Skeletal muscle tissue (tissue), 4 donors: ENCODE measurements around the gene SRPX. TPM values are rescaled to one million over a fixed set of nuclear protein-coding genes. Genes with fewer than 3 reads are reported as not detected.

Source experiments
- H3K27ac ChIP-seq: one replicate; pipeline ENCODE4 v1.7.0; 2013; ENCODE audit warnings: mild to moderate bottlenecking, low read depth, low read length, inconsistent platforms
- H3K27me3 ChIP-seq, 3 donors: one replicate each; pipeline ENCODE4 v1.7.0; 2013; ENCODE audit warnings: low read length in 3 of 3; ENCODE audit not compliant: control insufficient read depth in 3 of 3, insufficient read depth in 3 of 3
- H3K36me3 ChIP-seq, 3 donors: one replicate each; pipeline ENCODE4 v1.7.0; 2013; ENCODE audit warnings: low read length in 3 of 3; ENCODE audit not compliant: control insufficient read depth in 3 of 3, insufficient read depth in 3 of 3
- H3K4me1 ChIP-seq, 3 donors: one replicate each; pipeline ENCODE4 v1.7.0; 2013; ENCODE audit warnings: low read length in 3 of 3, mild to moderate bottlenecking in 3 of 3; ENCODE audit not compliant: control insufficient read depth in 3 of 3, insufficient read depth in 3 of 3
- H3K4me3 ChIP-seq, 3 donors: one replicate each; pipeline ENCODE4 v1.7.0; 2013; ENCODE audit warnings: low read length in 3 of 3
- H3K9ac ChIP-seq, 3 donors: one replicate each; pipeline ENCODE4 v1.7.0; 2013; ENCODE audit warnings: low read length in 3 of 3, mild to moderate bottlenecking in 3 of 3, moderate library complexity in 2 of 3, low read depth in 1 of 3
- H3K9me3 ChIP-seq, 3 donors: one replicate each; pipeline ENCODE4 v1.7.0; 2013; ENCODE audit warnings: low read length in 3 of 3; ENCODE audit not compliant: control insufficient read depth in 3 of 3
- total RNA-seq: library from RNA; depleted of rRNA; stranded (reverse); fragments of >200 nt; gene quantifications from one replicate; pipeline ENCODE4 v1.2.3, GENCODE V29; 2014
- donor health status: Osteomylitis.

SRPX gene, protein sequence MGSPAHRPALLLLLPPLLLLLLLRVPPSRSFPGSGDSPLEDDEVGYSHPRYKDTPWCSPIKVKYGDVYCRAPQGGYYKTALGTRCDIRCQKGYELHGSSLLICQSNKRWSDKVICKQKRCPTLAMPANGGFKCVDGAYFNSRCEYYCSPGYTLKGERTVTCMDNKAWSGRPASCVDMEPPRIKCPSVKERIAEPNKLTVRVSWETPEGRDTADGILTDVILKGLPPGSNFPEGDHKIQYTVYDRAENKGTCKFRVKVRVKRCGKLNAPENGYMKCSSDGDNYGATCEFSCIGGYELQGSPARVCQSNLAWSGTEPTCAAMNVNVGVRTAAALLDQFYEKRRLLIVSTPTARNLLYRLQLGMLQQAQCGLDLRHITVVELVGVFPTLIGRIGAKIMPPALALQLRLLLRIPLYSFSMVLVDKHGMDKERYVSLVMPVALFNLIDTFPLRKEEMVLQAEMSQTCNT
- total RNA-seq = 39.7 TPM

DNA sequence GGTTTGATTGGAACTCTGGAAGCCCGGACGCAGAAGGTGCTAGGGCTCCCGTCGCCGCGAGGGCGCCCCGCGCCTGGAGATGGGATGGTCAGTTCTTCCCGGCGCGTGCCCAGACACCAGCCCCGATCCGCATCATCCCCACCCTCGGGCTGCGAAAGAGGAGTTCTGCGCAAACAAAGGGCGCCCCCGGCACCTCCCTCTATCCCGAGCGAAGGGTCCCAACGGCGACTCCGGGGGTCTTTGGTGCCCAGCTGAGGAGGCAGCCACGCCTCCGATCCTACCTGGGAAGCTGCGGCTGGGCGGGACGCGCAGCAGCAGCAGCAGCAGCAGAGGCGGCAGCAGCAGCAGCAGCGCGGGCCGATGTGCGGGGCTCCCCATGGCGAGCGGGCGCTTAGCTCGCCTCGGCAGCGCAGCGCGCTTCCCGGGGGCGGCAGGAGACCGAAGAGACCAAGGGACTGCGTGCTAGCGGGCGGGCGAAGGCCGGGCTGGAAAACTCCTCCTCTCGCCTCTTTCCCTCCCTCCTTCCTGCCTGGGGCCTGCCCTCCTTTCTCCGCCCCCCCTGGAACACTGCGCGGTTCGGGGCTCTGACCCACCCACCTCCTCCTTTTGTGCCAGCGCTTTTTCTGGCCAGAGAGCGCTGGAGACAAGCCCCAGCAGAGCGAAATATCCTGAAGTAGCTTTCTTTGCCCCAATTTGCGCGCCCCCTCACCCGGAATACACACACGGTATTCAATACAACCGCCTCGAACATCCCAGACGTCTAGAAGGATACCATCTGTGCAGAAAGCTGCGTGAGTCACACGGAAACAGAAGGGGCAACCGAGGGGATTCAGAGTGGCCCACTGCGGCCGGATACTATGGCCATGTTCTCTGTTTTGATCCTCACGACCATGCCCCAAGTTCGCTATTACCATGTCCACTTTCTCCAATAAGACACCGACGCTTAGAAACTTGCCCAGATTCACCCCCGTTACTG is at the start of gene SRPX:
Gene SRPX (minus strand): TSS at position 457 of the 976 bp plus-strand sequence. CDS start 79 bp downstream, at position 378.
- peak within 1 kb of the TSS; percentile 33 to 45 (median 40) for H3K9ac ChIP-seq
- H3K4me3 ChIP-seq = peak within 1 kb of the TSS; percentile 54 to 63 (median 56)
- H3K27ac ChIP-seq = no peak within 1 kb of the TSS
- H3K36me3 ChIP-seq = no peaks in the 10 kb centered on the region
- H3K27me3 ChIP-seq = peaks cover 0 to 40% (median 11%) of the 10 kb centered on the region in 3 donors
- H3K4me1 ChIP-seq = peaks cover 0 to 6% (median 4%) of the 10 kb centered on the region in 3 donors
- H3K9me3 ChIP-seq = no peaks in the 10 kb centered on the region

DNA sequence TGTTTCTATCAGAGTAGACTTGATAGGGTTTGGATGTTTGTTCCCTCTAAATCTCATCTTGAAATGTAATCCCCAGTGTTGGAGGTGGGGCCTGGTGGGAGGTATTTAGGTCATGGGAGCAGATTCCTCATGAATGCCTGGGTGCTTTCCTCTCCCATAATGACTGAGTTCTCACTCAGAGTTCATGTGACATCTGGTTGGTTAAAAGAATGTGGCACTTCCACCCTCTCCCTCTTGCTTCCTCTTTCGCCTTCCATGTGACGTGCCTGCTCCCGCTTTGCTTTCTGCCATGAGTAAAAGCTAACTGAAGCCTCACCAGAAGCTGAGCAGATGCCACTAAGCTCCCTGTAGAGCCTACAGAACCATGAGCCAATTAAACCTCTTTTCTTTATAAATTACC is 47.3 kb upstream of the SRPX start:
- H3K9ac ChIP-seq = no peak overlapping the region
- no peaks in the 10 kb centered on the region for H3K36me3 ChIP-seq
- H3K9me3 ChIP-seq = no peaks in the 10 kb centered on the region

DNA sequence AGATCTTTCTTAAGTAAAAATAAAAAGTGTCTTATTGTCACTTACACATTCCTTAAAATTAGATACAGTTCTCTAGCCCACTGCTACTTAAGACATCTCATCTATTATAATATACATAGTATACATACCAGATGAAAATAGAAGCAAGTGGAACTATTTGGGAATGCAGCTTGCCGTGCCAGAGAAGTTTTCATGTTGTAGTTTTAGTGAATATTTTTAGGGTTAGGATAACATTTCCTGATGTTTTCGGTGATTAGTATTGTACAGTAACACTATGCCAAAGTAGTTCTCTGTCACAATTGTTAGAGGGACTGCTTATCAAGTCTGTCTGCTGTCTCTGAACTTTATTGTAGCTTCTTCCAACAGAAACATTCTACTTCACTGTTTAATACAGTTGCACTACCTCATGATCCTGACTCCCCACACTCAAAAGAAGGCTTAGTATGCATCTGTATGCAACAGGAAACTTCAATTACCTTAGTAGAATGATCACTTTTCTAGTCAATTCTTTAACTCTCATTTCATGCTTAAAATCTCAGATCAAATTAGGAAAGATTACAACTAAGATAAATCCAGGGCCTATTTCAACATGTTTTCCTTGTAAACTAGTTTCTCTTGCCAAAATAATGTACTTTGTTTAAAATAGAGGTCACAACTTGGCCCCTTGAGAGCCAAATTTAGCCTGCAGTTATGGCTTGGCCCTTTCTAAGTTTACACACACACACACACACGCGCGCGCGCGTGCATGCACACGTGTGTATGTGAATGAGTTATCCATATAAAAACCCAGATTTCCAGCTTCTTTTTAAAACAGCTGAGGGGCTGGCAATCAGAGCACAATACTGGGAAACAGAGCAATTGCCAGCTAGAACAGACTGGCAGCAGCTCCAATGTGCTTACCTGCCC is 42.3 kb upstream of the SRPX start:
- no peaks in the 10 kb centered on the region for H3K4me1 ChIP-seq
- no peaks in the 10 kb centered on the region for H3K27me3 ChIP-seq
- H3K9me3 ChIP-seq = no peaks in the 10 kb centered on the region
- no peak overlapping the region for H3K9ac ChIP-seq
- no peak overlapping the region for H3K4me3 ChIP-seq
- H3K36me3 ChIP-seq = no peaks in the 10 kb centered on the region
- no peak overlapping the region for H3K27ac ChIP-seq

More for the DNA sequence above, 47.3 kb upstream of the SRPX start:
- H3K4me1 ChIP-seq = no peaks in the 10 kb centered on the region
- H3K27ac ChIP-seq = no peak overlapping the region
- no peak overlapping the region for H3K4me3 ChIP-seq
- no peaks in the 10 kb centered on the region for H3K27me3 ChIP-seq

DNA sequence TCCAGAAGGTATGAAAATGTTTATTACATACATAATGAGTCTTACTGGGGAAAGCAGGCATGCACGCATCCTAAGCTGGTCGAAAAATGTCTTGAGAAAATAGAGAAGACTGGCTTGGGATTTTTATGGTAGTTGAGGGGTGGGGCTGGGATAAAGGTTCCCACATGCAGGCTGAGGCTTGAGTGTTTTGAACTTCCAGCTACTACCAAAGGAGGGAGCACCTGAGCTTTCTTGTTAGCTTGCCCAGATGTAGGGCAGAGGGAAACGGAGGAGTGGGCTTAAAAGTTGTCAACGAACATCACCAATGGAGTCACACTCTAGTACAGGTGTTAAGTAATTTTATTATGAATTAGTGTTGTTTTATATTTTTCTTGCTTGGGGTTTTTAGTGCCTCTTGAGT is 39.6 kb upstream of the SRPX start:
- Histone ChIP-seq H3K9ac (no peak overlapping the region), H3K27me3 (no peaks in the 10 kb centered on the region), H3K27ac (no peak overlapping the region), H3K9me3 (no peaks in the 10 kb centered on the region), H3K4me3 (no peak overlapping the region), H3K36me3 (no peaks in the 10 kb centered on the region), H3K4me1 (no peaks in the 10 kb centered on the region)

DNA sequence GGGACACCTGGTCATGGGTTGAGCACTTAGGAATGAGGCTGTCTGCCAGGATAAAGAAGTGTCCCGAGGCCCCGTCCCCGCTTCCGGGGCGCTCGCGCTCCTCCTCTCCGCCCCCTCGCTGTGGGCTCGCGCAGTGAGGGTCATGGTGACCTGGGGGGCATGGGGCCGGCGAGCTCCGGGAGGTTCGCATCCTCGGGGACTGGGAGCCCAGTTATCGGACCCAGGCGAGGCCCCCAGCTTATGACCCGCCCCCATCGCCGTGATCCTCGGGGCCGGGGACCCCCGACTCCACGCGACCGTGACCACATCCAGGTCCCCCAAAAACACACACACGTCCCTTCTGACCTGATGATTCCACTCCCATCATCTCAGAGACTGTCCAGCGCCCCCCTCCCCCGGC is 35.3 kb upstream of the SRPX start:
- H3K4me1 ChIP-seq = no peaks in the 10 kb centered on the region
- H3K4me3 ChIP-seq = no peak overlapping the region
- no peaks in the 10 kb centered on the region for H3K36me3 ChIP-seq
- no peak overlapping the region for H3K9ac ChIP-seq
- no peaks in the 10 kb centered on the region for H3K27me3 ChIP-seq
- no peaks in the 10 kb centered on the region for H3K9me3 ChIP-seq
- no peak overlapping the region for H3K27ac ChIP-seq

DNA sequence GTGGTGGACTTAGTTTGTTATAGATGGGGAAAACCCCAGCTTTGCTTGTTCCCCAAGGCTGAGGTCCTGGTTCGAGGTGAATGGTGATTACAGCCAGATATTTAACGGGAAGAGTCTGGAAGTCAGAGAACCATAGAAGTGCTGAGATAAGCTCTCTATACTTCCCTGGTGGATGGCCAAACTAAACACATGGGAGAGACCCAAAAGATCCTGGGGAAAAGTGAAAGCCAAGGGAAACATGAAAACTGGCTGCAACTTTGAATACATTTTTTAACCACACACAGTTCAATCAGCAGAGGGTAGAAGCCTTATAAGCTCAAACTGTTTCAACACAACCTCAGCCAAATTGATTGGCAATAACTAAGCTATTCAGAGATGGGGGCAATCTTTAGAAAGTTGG is 29.3 kb upstream of the SRPX start:
- Histone ChIP-seq H3K4me1 (no peaks in the 10 kb centered on the region), H3K9ac (no peak overlapping the region), H3K27me3 (peaks cover 0 to 2% (median 0%) of the 10 kb centered on the region in 3 donors), H3K4me3 (no peak overlapping the region), H3K27ac (no peak overlapping the region), H3K9me3 (peaks cover 0 to 2% (median 0%) of the 10 kb centered on the region in 3 donors), H3K36me3 (no peaks in the 10 kb centered on the region)

DNA sequence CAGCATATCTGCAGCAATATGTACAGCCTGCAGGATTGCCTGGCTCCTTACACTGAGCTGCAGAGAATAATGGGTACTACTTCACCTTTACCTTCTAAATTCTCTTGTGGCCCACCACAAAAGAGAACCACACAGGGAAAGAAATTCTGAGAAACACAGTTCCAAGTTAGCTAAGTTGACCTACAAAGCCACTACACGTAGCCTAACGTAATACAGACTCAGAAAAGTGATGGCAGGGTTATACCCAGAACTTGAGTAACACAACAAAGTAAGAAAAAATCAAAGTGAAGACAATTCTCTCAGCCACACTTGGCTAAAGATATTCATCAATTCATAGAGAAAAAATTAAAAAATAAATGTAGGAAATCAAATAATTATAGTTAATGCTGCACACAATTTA is 26.4 kb upstream of the SRPX start:
- Histone ChIP-seq H3K4me3 (no peak overlapping the region), H3K9me3 (peaks cover 0 to 2% (median 0%) of the 10 kb centered on the region in 3 donors), H3K9ac (no peak overlapping the region), H3K27ac (no peak overlapping the region), H3K36me3 (no peaks in the 10 kb centered on the region), H3K27me3 (peaks cover 0 to 3% (median 0%) of the 10 kb centered on the region in 3 donors), H3K4me1 (no peaks in the 10 kb centered on the region)

DNA sequence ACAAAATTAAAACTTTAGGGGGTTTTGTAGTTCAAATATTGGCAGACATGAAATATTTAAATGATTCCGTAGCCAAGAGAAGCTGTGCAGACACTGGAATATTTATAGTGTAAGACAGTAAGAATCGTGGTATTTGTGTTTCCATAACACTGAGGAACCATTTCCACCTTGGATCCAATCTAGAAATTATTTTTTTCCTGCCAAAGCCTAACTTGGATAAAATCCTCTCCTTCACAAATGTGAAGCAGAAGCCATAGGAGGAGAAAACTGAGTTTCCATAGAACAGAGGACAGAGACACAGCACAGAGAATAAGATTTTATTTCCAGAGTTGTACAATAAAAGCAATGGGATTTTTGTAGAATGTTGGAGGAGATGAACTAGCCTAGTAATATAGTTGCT is 19.9 kb upstream of the SRPX start:
- H3K4me1 ChIP-seq = no peaks in the 10 kb centered on the region
- no peak overlapping the region for H3K27ac ChIP-seq
- H3K9ac ChIP-seq = no peak overlapping the region
- no peaks in the 10 kb centered on the region for H3K36me3 ChIP-seq
- H3K9me3 ChIP-seq = peaks cover 0 to 2% (median 0%) of the 10 kb centered on the region in 3 donors
- H3K27me3 ChIP-seq = peaks cover 0 to 6% (median 0%) of the 10 kb centered on the region in 3 donors
- no peak overlapping the region for H3K4me3 ChIP-seq

DNA sequence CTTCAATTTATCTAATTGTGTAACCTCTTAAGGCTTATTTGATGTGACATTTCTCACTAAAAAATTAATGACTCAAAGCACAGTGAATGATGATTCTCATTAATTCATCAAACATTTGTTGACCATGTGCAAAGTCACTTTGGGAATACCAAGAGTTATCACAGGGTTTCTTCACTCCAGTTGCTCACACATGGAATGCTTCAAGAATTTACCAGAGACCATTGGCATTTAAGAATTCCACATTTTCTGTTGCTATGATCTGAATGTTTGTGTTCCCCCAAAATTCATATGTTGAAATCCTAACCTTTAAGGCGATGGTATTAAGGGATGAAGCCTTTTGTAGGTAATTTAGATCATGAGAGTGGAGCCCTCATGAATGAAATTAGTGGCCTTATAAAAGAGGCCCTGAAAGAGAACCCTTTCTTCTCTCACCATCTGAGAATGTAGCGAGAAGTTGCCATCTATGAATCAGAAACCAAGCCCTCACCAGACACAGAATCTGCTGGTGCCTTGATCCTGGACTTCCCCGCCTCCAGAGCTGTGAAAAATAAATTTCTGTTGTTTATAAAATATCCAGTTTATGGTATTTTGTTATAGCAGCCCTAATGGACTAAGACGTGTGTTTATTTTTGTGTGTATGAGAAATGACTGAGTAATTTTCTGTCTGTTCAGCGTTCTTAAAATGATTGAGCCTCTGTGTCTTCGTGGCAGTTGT is 16.4 kb upstream of the SRPX start:
- no peak overlapping the region for H3K4me3 ChIP-seq
- H3K4me1 ChIP-seq = peaks cover 0 to 7% (median 2%) of the 10 kb centered on the region in 3 donors
- no peak overlapping the region for H3K9ac ChIP-seq
- peaks cover 0 to 8% (median 0%) of the 10 kb centered on the region in 3 donors for H3K27me3 ChIP-seq
- no peaks in the 10 kb centered on the region for H3K9me3 ChIP-seq
- H3K36me3 ChIP-seq = no peaks in the 10 kb centered on the region
- H3K27ac ChIP-seq = no peak overlapping the region
